Measurements from ENCODE around the gene ANKRD27. TPM values are rescaled to one million over a fixed set of nuclear protein-coding genes. Genes with fewer than 3 reads are reported as not detected.

ANKRD27 gene
- total RNA-seq, 1 donor from 2014 or later: 20.8 TPM

DNA sequence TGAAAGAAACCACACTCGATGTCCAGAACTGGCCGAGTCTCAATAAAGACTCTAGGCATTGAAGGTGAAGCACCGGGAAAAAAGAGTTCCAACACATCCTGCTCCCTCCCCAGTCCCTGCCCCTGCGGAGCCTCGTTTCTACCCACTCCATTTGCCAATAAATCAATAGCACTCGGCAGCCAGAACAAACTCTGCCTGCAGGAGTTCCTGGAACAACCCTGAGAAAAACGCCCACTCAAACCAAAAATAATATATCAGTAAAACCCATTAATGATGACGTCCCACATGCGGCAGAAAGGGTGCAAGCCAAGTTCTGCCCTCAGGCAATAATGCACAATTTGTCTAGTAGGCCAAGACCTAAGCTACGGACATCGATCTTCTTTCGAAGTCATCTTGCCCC lies 53.0 kb downstream of the ANKRD27 start:
- TF ChIP-seq EZH2 (IDR thresholded peaks at IDR 0.05; ENCODE audit: insufficient read depth, low read length): no peak
- TF ChIP-seq, protein P1, sequence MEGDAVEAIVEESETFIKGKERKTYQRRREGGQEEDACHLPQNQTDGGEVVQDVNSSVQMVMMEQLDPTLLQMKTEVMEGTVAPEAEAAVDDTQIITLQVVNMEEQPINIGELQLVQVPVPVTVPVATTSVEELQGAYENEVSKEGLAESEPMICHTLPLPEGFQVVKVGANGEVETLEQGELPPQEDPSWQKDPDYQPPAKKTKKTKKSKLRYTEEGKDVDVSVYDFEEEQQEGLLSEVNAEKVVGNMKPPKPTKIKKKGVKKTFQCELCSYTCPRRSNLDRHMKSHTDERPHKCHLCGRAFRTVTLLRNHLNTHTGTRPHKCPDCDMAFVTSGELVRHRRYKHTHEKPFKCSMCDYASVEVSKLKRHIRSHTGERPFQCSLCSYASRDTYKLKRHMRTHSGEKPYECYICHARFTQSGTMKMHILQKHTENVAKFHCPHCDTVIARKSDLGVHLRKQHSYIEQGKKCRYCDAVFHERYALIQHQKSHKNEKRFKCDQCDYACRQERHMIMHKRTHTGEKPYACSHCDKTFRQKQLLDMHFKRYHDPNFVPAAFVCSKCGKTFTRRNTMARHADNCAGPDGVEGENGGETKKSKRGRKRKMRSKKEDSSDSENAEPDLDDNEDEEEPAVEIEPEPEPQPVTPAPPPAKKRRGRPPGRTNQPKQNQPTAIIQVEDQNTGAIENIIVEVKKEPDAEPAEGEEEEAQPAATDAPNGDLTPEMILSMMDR (IDR thresholded peaks at IDR 0.05; ENCODE audit: insufficient read depth, low read depth, low read length): no peak
- Histone ChIP-seq H3K4me3 (ENCODE audit: insufficient read depth, low read depth, low read length) (no peak overlapping the region), H3K9ac (ENCODE audit: low read length) (no peak overlapping the region), H3K4me2 (ENCODE audit: low read length) (no peak overlapping the region), H3K79me2 (ENCODE audit: insufficient read depth, low read length) (no peaks in the 10 kb centered on the region), H3K27ac (ENCODE audit: low read depth, low read length) (no peak overlapping the region), H3K27me3 (ENCODE audit: insufficient read depth, low read length) (no peaks in the 10 kb centered on the region), H4K20me1 (ENCODE audit: insufficient read depth, low read length) (no peaks in the 10 kb centered on the region), H3K4me1 (ENCODE audit: insufficient read depth, low read length) (no peaks in the 10 kb centered on the region), H3K9me3 (ENCODE audit: insufficient read depth, low read depth, low read length) (no peaks in the 10 kb centered on the region), H3K36me3 (ENCODE audit: insufficient read depth, low read length) (peaks cover 20% of the 10 kb centered on the region), H2AFZ (ENCODE audit: low read depth, low read length) (no peak overlapping the region)
- no peaks in the 10 kb centered on the region for H3K4me1 Mint-ChIP-seq (ENCODE audit: low read depth, unreplicated experiment)
- no peaks in the 10 kb centered on the region for H3K9me3 Mint-ChIP-seq (ENCODE audit: unreplicated experiment)
- H3K27ac Mint-ChIP-seq (ENCODE audit: unreplicated experiment): no peak overlapping the region
- H3K36me3 Mint-ChIP-seq (ENCODE audit: low read depth, unreplicated experiment): peaks cover 35% of the 10 kb centered on the region
- FAIRE-seq: no peak
- H3K4me3 Mint-ChIP-seq (ENCODE audit: unreplicated experiment): no peak overlapping the region
- DNase-seq (ENCODE audit: low read depth): no peak
- H3K27me3 Mint-ChIP-seq (ENCODE audit: low read depth, unreplicated experiment): no peaks in the 10 kb centered on the region

DNA sequence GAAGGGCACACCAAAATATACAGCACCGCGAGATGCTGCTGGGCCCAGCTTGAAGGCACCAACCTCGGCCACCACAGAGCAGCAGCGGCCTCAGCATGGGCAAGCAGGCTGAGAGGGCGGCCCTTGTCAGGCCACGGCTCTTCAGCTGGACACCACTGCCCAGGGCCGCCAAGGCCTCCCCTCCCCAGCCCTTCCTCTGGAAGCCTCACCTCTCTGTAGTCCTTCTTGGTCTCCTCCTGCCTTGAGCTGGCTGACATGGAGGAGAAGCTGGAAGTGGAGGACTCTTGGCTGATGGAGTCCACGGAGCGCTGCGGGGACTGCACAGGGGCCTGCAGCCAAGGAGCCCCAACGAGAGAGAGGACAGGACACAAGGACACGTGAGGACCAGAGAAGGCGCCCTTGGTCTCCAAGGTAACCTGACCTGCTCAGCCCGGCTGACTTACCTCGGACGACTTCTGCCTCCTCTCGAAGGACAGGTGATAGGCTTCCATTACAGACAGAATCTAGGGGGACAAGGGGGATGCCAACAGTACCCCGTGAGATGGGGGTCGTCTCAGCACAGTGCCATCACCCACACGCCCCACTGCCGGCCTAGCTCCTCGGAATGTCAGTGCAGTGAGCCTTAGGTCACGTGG lies 55.8 kb downstream of the ANKRD27 start:
- Histone ChIP-seq H3K27me3 (ENCODE audit: insufficient read depth, low read length) (no peaks in the 10 kb centered on the region), H3K36me3 (ENCODE audit: insufficient read depth, low read length) (peaks cover 24% of the 10 kb centered on the region), H3K27ac (ENCODE audit: low read depth, low read length) (no peak overlapping the region), H4K20me1 (ENCODE audit: insufficient read depth, low read length) (no peaks in the 10 kb centered on the region), H3K4me3 (ENCODE audit: insufficient read depth, low read depth, low read length) (no peak overlapping the region), H3K4me1 (ENCODE audit: insufficient read depth, low read length) (no peaks in the 10 kb centered on the region), H3K4me2 (ENCODE audit: low read length) (no peak overlapping the region), H3K9ac (ENCODE audit: low read length) (no peak overlapping the region), H3K79me2 (ENCODE audit: insufficient read depth, low read length) (no peaks in the 10 kb centered on the region), H2AFZ (ENCODE audit: low read depth, low read length) (no peak overlapping the region), H3K9me3 (ENCODE audit: insufficient read depth, low read depth, low read length) (no peaks in the 10 kb centered on the region)
- no peak overlapping the region for H3K27ac Mint-ChIP-seq (ENCODE audit: unreplicated experiment)
- no peaks in the 10 kb centered on the region for H3K27me3 Mint-ChIP-seq (ENCODE audit: low read depth, unreplicated experiment)
- DNase-seq (ENCODE audit: low read depth): no peak
- FAIRE-seq: no peak
- no peak overlapping the region for H3K4me3 Mint-ChIP-seq (ENCODE audit: unreplicated experiment)
- no peaks in the 10 kb centered on the region for H3K4me1 Mint-ChIP-seq (ENCODE audit: low read depth, unreplicated experiment)
- H3K36me3 Mint-ChIP-seq (ENCODE audit: low read depth, unreplicated experiment): peaks cover 32% of the 10 kb centered on the region
- TF ChIP-seq, protein P1 (IDR thresholded peaks at IDR 0.05; ENCODE audit: insufficient read depth, low read depth, low read length): no peak
- no peak for TF ChIP-seq EZH2 (IDR thresholded peaks at IDR 0.05; ENCODE audit: insufficient read depth, low read length)
- no peaks in the 10 kb centered on the region for H3K9me3 Mint-ChIP-seq (ENCODE audit: unreplicated experiment)

DNA sequence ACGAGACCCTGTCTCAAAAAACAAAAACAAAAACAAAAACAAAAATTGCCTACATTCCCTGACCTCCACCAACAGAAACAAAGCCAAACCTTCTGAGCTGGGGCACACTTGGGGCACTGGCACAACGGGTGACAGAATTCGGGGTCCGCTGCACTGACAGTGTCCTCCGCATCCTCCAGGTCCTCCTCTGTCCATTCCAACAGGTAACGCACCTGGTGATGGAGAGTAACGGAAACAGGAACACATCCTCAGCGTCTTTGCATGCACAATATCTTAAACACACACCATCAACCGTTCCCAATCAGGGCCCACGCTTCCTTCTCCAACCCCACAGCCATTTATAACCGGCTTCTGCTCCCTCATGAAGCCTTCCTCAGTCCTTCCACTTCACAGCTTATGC lies 59.4 kb downstream of the ANKRD27 start:
- Histone ChIP-seq H3K4me2 (ENCODE audit: low read length) (no peak overlapping the region), H3K27me3 (ENCODE audit: insufficient read depth, low read length) (no peaks in the 10 kb centered on the region), H3K79me2 (ENCODE audit: insufficient read depth, low read length) (no peaks in the 10 kb centered on the region), H3K9ac (ENCODE audit: low read length) (no peak overlapping the region), H4K20me1 (ENCODE audit: insufficient read depth, low read length) (no peaks in the 10 kb centered on the region), H3K36me3 (ENCODE audit: insufficient read depth, low read length) (peaks cover 23% of the 10 kb centered on the region), H3K4me3 (ENCODE audit: insufficient read depth, low read depth, low read length) (no peak overlapping the region), H3K9me3 (ENCODE audit: insufficient read depth, low read depth, low read length) (no peaks in the 10 kb centered on the region), H3K27ac (ENCODE audit: low read depth, low read length) (no peak overlapping the region), H3K4me1 (ENCODE audit: insufficient read depth, low read length) (no peaks in the 10 kb centered on the region), H2AFZ (ENCODE audit: low read depth, low read length) (no peak overlapping the region)
- Mint-ChIP-seq H3K4me1 (ENCODE audit: low read depth, unreplicated experiment) (no peaks in the 10 kb centered on the region), H3K27me3 (ENCODE audit: low read depth, unreplicated experiment) (no peaks in the 10 kb centered on the region), H3K4me3 (ENCODE audit: unreplicated experiment) (no peak overlapping the region), H3K9me3 (ENCODE audit: unreplicated experiment) (no peaks in the 10 kb centered on the region), H3K36me3 (ENCODE audit: low read depth, unreplicated experiment) (peaks cover 27% of the 10 kb centered on the region), H3K27ac (ENCODE audit: unreplicated experiment) (no peak overlapping the region)
- no peak for TF ChIP-seq EZH2 (IDR thresholded peaks at IDR 0.05; ENCODE audit: insufficient read depth, low read length)
- TF ChIP-seq, protein P1 (IDR thresholded peaks at IDR 0.05; ENCODE audit: insufficient read depth, low read depth, low read length): no peak
- FAIRE-seq (no peak), DNase-seq (ENCODE audit: low read depth) (no peak)

All from astrocyte (in vitro differentiated cells and primary cell).